ENCODE data around the gene ZBTB16.

DNA sequence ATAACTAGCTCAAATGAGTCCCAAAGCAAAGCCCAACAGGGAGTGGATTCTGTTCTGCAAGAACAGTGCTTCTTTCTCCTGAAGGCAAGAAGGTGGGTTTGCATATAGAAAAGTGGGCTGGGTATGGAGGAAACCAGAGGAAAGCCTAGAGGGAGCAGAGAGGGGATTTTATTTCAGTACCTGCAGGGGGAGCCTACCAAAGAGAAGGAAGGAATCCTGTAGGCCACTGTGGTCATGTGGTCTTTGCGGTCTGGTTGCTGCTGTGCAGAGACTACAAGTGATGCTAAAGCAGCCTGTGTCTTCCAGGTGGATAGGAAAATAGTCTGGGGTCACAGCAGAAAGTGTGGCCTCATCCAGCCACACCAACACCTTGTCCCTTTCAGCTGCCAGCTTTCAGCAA is 33.2 kb upstream of the ZBTB16 start:
- TF ChIP-seq, protein P1, sequence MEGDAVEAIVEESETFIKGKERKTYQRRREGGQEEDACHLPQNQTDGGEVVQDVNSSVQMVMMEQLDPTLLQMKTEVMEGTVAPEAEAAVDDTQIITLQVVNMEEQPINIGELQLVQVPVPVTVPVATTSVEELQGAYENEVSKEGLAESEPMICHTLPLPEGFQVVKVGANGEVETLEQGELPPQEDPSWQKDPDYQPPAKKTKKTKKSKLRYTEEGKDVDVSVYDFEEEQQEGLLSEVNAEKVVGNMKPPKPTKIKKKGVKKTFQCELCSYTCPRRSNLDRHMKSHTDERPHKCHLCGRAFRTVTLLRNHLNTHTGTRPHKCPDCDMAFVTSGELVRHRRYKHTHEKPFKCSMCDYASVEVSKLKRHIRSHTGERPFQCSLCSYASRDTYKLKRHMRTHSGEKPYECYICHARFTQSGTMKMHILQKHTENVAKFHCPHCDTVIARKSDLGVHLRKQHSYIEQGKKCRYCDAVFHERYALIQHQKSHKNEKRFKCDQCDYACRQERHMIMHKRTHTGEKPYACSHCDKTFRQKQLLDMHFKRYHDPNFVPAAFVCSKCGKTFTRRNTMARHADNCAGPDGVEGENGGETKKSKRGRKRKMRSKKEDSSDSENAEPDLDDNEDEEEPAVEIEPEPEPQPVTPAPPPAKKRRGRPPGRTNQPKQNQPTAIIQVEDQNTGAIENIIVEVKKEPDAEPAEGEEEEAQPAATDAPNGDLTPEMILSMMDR (IDR thresholded peaks at IDR 0.05 in 8 of 11, conservative IDR thresholded peaks at IDR 0.05 in 3 of 11) = peak in 6 of 11 experiments; percentile 10 to 23 (median 18)
- TF ChIP-seq POLR2A (IDR thresholded peaks at IDR 0.05) (no peak), POLR2AphosphoS5 (IDR thresholded peaks at IDR 0.05) (no peak)

Measured in spleen (tissue), 7 donors.